Activated naive CD8-positive, alpha-beta T cell treated with anti-CD3 and anti-CD28 coated beads, Interleukin-2, amount 50 U/mL, for 24 hours (primary cell): Measurements from ENCODE around the gene SUCLG2.
"Not testable (repeated sequence)": the region's sequence is repeated elsewhere in the genome, so short reads cannot be mapped to it uniquely, and the experiment has no call there.

Experiments
- ATAC-seq: fragments of 150-1000 bp; cut with Tn5 transposase; one replicate; pipeline ENCODE4 v1.10.0; 2021
- DNase-seq: peaks from one replicate; pipeline ENCODE4 v3.0.0; 2021
- H3K27ac Mint-ChIP-seq: one replicate; pipeline ENCODE4 v1.8.0; 2021; ENCODE audit warnings: mild to moderate bottlenecking, mixed read lengths
- H3K27me3 Mint-ChIP-seq: one replicate; pipeline ENCODE4 v1.8.0; 2021; ENCODE audit warnings: mixed read lengths
- H3K36me3 Mint-ChIP-seq: one replicate; pipeline ENCODE4 v1.8.0; 2021; ENCODE audit warnings: low read depth, mixed read lengths
- H3K4me1 Mint-ChIP-seq: one replicate; pipeline ENCODE4 v1.8.0; 2021; ENCODE audit warnings: mixed read lengths
- H3K4me3 Mint-ChIP-seq: one replicate; pipeline ENCODE4 v1.8.0; 2021; ENCODE audit warnings: mild to moderate bottlenecking, moderate library complexity, mixed read lengths
- H3K9me3 Mint-ChIP-seq: one replicate; pipeline ENCODE4 v1.8.0; 2021; ENCODE audit warnings: mixed read lengths

Gene SUCLG2

DNA sequence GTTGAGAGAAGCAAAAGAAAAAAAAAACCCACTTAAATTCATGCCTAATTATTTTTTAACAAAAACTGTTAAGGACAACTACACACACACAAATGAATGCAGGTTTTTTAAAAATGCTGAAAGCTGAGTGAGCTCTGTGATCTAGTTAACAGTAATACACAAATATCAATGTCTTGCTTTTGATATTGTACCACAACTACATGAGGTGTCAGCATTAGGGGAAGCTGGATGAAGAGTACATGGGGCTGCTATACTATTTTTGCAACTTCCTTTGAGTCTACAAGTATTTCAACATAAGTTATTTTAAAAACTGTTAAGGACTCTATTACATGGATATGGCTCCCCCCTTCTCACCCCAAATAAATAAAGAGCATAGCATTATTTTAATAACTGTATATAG is 44.7 kb downstream of the SUCLG2 start:
- ATAC-seq (no peak), DNase-seq (no peak)
- Mint-ChIP-seq H3K27ac (no peak overlapping the region), H3K36me3 (peaks cover 83% of the 10 kb centered on the region), H3K4me3 (no peak overlapping the region), H3K4me1 (peaks cover 46% of the 10 kb centered on the region), H3K27me3 (no peaks in the 10 kb centered on the region), H3K9me3 (peaks cover 4% of the 10 kb centered on the region)

DNA sequence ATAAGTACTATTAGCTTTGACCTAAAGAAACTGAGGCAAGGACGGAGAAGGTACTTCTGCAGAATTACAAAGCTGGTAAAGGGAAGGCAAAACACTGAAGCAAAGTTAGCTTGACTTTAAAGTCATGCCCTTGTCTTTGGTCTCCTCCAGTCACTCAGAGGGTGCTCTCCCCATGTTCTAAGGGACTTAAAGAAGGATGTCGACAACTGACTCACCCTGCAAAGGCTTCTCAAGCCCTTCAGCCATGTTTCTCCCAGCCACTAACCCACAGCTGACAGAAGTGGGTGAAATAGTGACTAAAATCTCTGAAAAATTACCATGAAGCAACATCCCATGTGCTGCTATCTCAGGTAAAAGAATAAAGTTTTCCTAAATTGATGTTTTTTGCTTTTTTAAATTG is 46.4 kb downstream of the SUCLG2 start:
- H3K27ac Mint-ChIP-seq: no peak overlapping the region
- H3K4me1 Mint-ChIP-seq: peaks cover 61% of the 10 kb centered on the region
- ATAC-seq: peak; percentile 48

DNA sequence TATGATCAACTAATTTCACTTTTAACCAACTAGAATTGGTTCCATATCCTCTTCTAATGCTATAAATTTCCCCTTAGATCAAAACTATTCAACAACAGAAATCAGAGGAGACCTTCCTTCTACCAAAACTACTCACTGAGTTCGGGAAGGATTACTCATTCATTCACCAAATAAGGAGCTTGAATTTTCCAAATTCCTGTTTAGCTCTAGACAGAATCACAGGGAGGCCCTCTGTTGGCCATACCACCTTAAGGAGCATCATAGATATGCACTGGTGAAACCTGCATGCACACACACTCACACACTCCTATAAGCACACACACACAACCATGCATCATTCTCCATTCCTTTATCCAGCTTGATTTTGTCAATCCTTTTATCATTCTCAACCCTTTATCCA is 49.0 kb downstream of the SUCLG2 start:
- Mint-ChIP-seq H3K36me3 (peaks cover 58% of the 10 kb centered on the region), H3K27ac (peak overlapping the region; percentile 24), H3K27me3 (no peaks in the 10 kb centered on the region), H3K9me3 (peaks cover 4% of the 10 kb centered on the region), H3K4me1 (peaks cover 72% of the 10 kb centered on the region), H3K4me3 (peak overlapping the region; percentile 4)
- DNase-seq (no peak), ATAC-seq (peak; percentile 80)

More for the DNA sequence above, 46.4 kb downstream of the SUCLG2 start:
- DNase-seq: no peak
- Mint-ChIP-seq H3K27me3 (no peaks in the 10 kb centered on the region), H3K36me3 (peaks cover 75% of the 10 kb centered on the region), H3K4me3 (no peak overlapping the region), H3K9me3 (peaks cover 4% of the 10 kb centered on the region)

DNA sequence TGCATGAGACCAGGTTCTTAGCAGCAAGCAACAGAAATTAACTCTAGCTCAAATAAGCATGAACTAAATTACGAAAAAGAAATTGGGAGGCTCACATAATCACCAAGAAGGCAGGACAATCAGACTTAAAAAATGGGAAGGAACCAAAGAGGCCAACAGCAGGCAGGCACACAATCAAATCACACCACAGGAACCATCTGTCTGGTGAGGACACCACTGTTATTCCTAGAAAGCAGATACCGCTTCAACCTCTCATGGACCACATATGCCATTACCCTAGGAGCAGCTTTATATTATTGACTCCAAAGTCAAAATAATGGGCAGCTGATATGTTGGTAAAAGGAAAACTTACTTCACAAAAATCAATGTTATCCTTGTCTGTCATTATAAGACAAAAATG is 51.6 kb downstream of the SUCLG2 start:
- peaks cover 81% of the 10 kb centered on the region for H3K4me1 Mint-ChIP-seq
- no peaks in the 10 kb centered on the region for H3K27me3 Mint-ChIP-seq
- H3K36me3 Mint-ChIP-seq: peaks cover 48% of the 10 kb centered on the region
- peaks cover 3% of the 10 kb centered on the region for H3K9me3 Mint-ChIP-seq
- no peak overlapping the region for H3K4me3 Mint-ChIP-seq
- no peak overlapping the region for H3K27ac Mint-ChIP-seq
- ATAC-seq (no peak), DNase-seq (no peak)

DNA sequence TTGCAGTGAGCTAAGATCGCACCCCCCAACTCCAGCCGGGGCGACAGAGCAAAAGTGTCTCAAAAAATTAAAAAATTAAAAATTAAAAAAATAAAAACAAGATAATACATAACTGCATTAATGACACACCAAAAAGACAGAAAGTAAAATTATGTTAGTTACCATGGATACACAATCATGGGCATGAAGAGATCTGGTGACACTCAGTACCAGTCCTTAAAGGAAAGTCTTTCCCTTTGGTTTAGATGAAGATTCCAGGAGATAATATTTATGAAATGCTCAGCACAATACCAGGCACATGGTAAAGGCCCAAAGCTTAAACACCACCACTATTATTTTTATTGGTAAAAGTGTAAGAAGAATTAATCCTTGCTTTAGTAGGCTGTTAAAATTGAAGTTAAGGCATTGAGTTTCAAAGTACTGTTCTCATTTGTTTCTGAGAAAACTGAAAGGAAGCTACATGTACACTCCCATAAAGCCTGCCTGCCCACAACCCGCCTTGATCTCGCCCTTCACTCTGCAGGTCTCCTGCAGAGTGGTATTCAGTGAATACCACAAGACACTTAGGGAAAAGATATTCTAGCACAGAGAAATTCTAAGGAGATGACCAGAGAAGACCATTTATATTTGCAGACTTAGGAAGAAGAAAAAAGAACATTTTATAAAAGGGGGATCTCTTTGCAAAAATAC is 52.3 kb downstream of the SUCLG2 start:
- no peaks in the 10 kb centered on the region for H3K9me3 Mint-ChIP-seq
- H3K27me3 Mint-ChIP-seq: no peaks in the 10 kb centered on the region
- peaks cover 81% of the 10 kb centered on the region for H3K4me1 Mint-ChIP-seq
- no peak overlapping the region for H3K4me3 Mint-ChIP-seq
- no peak for DNase-seq
- H3K36me3 Mint-ChIP-seq: peaks cover 45% of the 10 kb centered on the region
- ATAC-seq: peak; percentile 52
- peak overlapping the region; percentile 3 for H3K27ac Mint-ChIP-seq

DNA sequence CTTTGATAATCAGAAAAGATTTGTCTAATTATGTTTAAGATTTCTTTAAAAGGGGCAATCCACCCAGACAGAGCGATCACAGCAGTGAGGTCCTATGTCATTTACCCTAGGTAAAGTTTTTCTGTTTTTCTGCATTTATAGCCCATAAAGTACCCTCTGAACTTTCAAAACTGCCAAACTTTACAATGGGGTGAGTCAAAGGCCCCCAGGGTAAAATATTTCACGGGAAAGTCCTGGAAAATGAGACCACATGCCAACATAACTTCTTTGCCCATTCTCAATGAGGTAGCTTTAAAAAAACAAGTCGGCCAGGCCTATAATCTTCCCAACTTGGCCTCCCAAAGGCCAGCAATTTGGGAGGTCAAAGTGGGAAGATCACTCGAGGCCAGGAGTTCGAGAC is 53.0 kb downstream of the SUCLG2 start:
- peaks cover 47% of the 10 kb centered on the region for H3K36me3 Mint-ChIP-seq

DNA sequence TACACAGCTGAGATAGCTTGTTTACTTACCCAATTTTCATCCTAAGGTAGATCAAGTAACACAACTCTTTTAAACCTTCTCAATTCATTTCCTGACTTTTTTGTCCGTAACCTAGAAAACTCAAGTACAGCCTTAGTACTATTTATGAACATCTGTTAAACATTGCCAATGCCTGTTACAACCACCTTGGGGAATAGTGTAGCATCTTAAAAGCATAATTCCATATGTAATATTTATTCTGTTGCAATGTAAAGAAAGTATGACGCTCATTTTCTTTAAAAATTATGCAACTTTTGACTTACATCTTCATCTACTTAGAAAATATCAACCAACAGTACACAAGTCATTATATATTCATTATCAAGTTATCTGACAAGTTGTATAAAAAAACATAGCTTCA is 54.6 kb downstream of the SUCLG2 start:
- Mint-ChIP-seq H3K27ac (no peak overlapping the region), H3K9me3 (no peaks in the 10 kb centered on the region), H3K4me3 (no peak overlapping the region), H3K36me3 (peaks cover 38% of the 10 kb centered on the region), H3K27me3 (no peaks in the 10 kb centered on the region), H3K4me1 (peaks cover 81% of the 10 kb centered on the region)
- ATAC-seq (no peak), DNase-seq (no peak)

More for the DNA sequence above, 53.0 kb downstream of the SUCLG2 start:
- DNase-seq (no peak), ATAC-seq (no peak)
- Mint-ChIP-seq H3K27ac (no peak overlapping the region), H3K4me3 (no peak overlapping the region), H3K27me3 (no peaks in the 10 kb centered on the region), H3K9me3 (no peaks in the 10 kb centered on the region), H3K4me1 (peaks cover 85% of the 10 kb centered on the region)

DNA sequence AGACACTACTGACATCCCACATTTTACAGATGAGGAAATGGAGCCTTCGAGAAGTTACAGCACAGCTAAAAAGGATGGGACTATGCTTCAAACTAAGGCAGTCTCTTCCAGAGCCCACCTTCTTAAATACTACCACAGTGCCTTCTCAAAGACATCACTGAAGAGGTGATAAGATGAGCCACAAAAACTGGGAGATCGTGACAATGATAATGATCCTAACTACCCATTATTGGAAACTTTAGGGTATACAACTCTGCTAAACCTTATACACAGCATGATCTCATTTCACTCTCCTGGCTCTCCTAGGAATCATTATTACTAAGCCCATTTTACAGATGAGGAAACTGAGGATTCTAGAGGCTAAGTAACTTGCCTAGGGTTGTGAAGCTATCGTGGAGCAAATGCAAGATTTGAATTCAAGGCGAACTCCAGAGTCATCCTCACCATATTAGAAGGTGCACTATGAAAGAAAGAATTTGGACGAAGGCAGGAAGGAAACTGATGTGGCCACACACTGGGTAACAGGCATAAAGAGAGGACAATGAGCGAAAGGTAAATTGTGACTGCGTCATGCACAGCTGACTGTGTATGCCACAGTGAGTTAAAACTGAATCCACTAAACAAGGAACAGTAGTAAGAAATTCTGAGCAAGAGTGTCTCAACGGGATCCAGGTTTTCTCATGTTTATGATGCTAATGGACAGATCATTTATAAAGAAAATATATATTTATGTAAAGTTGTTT is 55.4 kb downstream of the SUCLG2 start:
- ATAC-seq (peak; percentile 53), DNase-seq (no peak)
- no peaks in the 10 kb centered on the region for H3K9me3 Mint-ChIP-seq
- H3K4me3 Mint-ChIP-seq: no peak overlapping the region
- H3K4me1 Mint-ChIP-seq: peaks cover 75% of the 10 kb centered on the region
- peaks cover 36% of the 10 kb centered on the region for H3K36me3 Mint-ChIP-seq
- peak overlapping the region; percentile 15 for H3K27ac Mint-ChIP-seq
- no peaks in the 10 kb centered on the region for H3K27me3 Mint-ChIP-seq

DNA sequence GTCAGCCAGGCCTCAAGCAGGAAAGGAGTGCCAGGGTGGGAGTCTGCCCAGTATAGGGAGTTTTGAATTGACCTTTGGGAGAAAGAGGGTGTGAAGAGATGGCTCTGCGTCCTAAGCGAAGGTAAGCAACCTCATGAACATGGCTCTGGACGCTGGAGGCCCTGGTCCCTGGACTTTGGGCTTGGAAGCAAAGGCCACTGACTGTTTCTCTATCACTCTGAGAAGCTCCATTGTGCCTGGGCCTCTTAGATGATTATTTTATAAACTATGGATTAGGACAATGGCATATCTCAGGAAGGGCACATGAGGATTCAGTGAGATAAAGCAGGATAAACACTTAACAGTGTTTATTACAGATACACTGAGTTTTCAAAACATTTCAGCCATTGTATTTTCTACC is 59.0 kb downstream of the SUCLG2 start:
- Mint-ChIP-seq H3K36me3 (peaks cover 51% of the 10 kb centered on the region), H3K27me3 (no peaks in the 10 kb centered on the region), H3K4me3 (no peak overlapping the region), H3K4me1 (peaks cover 43% of the 10 kb centered on the region), H3K27ac (peak overlapping the region; percentile 21), H3K9me3 (no peaks in the 10 kb centered on the region)
- DNase-seq (no peak), ATAC-seq (no peak)

DNA sequence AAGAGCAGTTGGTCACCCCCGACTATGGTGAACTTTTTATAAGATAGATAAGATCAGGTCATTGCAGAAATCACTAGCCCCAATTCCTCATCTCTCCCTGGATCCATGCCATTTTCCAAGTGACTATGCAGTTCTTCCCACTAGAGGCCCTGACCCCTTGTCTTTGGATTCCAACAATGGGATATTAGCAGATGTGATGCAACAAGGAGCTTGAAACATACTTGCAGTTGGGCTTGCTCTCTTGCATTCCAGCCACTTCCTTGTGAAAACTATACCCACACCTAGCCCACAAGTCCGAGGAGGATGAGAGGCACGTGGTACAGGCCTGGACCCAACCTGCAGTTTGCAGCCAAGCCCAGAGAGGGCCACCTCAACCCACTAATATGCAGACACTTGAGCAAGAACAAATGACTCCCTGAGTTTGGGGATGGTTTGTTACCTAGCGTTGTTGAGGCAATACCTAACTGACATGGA is 60.6 kb downstream of the SUCLG2 start:
- ATAC-seq (peak; percentile 49), DNase-seq (no peak)
- peaks cover 52% of the 10 kb centered on the region for H3K36me3 Mint-ChIP-seq
- H3K4me3 Mint-ChIP-seq: no peak overlapping the region
- no peak overlapping the region for H3K27ac Mint-ChIP-seq
- H3K27me3 Mint-ChIP-seq: no peaks in the 10 kb centered on the region
- no peaks in the 10 kb centered on the region for H3K9me3 Mint-ChIP-seq
- peaks cover 29% of the 10 kb centered on the region for H3K4me1 Mint-ChIP-seq

DNA sequence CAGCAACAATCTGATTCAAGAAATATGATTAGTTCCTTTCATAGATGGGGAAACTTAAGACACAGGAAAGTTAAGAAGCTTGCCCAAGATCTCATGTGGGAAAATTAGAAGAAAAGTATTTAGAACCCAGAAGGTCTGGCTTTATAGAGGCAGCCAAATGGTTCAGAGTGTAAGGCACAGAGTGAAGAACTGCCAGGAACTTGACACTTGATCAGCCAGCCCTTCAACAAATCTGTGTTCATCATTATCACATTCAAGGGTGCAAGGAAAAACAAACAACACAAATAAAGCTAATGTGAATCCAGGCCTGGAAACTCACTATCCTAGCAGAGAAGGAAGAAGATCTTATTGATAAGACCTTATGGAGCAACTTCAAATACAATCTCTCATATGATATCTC is 62.4 kb downstream of the SUCLG2 start:
- Mint-ChIP-seq H3K4me3 (no peak overlapping the region), H3K27ac (no peak overlapping the region), H3K4me1 (peaks cover 20% of the 10 kb centered on the region), H3K9me3 (no peaks in the 10 kb centered on the region), H3K36me3 (peaks cover 46% of the 10 kb centered on the region), H3K27me3 (no peaks in the 10 kb centered on the region)
- DNase-seq (no peak), ATAC-seq (no peak)

DNA sequence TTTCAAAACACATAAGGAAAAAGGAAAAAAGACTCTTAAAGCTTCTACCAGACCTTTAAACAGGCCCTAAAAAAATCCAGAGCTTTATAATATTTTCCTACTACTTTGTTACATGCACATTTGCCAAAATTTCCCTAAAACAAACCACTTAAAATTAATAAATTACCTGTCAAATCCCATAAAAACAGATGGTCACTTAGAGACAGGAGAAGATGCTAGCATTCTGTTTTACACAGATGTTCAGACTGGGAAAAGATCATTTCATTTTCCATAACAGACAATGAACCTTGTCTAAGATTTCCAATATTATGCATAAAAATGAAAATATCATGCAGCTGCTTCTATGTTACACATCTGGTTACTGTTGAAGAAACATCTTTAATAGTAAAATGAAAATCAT is 66.6 kb downstream of the SUCLG2 start:
- H3K4me1 Mint-ChIP-seq: peaks cover 28% of the 10 kb centered on the region

DNA sequence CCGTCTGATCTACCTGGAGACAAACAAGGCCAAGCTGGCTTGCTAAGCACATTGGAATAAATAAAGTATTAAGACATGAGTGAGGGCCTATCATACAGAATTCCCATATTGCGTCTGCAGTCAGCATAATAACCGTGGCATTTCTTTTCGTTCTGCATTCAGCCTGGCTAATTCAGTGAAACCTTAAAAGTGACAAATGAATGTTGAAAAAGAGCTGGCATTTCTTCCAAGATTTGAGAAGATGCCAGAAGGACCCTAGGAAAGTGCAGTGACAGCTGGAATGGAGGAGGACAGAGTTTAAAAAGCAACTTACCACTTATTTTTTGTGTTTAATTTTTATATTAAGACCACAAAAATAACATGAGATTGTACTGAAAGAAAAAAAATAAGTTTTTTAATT is 67.1 kb downstream of the SUCLG2 start:
- peaks cover 28% of the 10 kb centered on the region for H3K4me1 Mint-ChIP-seq
- no peak for ATAC-seq
- H3K27ac Mint-ChIP-seq: no peak overlapping the region
- H3K4me3 Mint-ChIP-seq: no peak overlapping the region
- peaks cover 58% of the 10 kb centered on the region for H3K36me3 Mint-ChIP-seq
- no peaks in the 10 kb centered on the region for H3K27me3 Mint-ChIP-seq
- no peak for DNase-seq
- H3K9me3 Mint-ChIP-seq: peaks cover 4% of the 10 kb centered on the region

More for the DNA sequence above, 66.6 kb downstream of the SUCLG2 start:
- no peak overlapping the region for H3K4me3 Mint-ChIP-seq
- H3K27me3 Mint-ChIP-seq: no peaks in the 10 kb centered on the region
- no peak for DNase-seq
- H3K9me3 Mint-ChIP-seq: peaks cover 4% of the 10 kb centered on the region
- ATAC-seq: no peak
- no peak overlapping the region for H3K27ac Mint-ChIP-seq
- peaks cover 56% of the 10 kb centered on the region for H3K36me3 Mint-ChIP-seq

DNA sequence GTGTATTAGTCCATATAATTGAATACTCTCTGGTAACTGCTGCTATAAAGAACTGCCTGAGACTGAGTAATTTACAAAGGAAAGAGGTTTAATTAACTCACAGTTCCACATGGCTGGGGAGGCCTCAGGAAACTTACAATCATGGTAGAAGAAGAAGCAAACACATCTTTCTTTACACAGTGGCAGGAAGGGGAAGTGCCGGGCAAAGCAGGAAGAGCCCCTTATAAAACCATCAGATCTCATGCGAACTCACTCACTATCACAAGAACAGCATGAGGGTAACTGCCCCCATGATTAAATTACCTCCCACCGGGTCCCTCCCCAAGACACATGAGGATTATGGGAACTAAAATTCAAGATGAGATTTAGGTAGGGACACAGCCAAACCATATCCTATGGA is 69.8 kb downstream of the SUCLG2 start:
- not testable (repeated sequence) for H3K4me3 Mint-ChIP-seq, H3K27ac Mint-ChIP-seq, DNase-seq, H3K27me3 Mint-ChIP-seq, ATAC-seq, H3K9me3 Mint-ChIP-seq
- Mint-ChIP-seq H3K36me3 (peaks cover 48% of the 10 kb centered on the region), H3K4me1 (peaks cover 32% of the 10 kb centered on the region)

DNA sequence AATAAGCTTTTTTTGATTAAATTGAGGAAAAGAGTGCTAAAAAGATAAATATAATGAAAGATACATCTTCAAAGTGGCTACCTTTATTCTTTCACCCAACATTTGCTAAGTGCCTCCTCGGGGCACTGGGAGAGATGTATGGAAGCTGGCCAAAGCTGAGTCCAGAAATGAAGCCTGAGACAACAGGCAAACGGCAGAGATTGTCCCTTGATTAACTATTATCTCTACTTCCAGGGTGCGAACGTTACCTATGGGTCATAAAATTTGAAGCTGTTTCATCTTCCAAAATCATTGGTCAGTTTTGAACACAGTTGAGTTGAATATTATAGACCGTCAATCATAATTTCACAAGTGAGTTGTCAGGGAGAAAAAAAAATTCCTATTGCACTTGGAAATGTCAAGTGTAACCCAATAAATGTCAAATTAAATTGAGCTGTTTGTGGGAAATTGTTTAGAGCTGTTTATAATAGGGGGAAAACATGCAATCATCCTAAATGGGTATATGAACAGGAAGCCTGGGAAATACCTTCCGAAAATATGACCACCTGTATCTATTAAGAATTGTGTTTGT is 73.9 kb downstream of the SUCLG2 start:
- H3K36me3 Mint-ChIP-seq: peaks cover 45% of the 10 kb centered on the region
- H3K27ac Mint-ChIP-seq: no peak overlapping the region
- no peaks in the 10 kb centered on the region for H3K27me3 Mint-ChIP-seq
- peaks cover 4% of the 10 kb centered on the region for H3K9me3 Mint-ChIP-seq
- ATAC-seq (no peak), DNase-seq (no peak)
- peaks cover 23% of the 10 kb centered on the region for H3K4me1 Mint-ChIP-seq
- H3K4me3 Mint-ChIP-seq: no peak overlapping the region
